ENCODE data around the gene ZNF460.

GRCh38 chr19:57245959-57246358, 34.3 kb upstream of the ZNF460 start:
- TF ChIP-seq, protein P1, sequence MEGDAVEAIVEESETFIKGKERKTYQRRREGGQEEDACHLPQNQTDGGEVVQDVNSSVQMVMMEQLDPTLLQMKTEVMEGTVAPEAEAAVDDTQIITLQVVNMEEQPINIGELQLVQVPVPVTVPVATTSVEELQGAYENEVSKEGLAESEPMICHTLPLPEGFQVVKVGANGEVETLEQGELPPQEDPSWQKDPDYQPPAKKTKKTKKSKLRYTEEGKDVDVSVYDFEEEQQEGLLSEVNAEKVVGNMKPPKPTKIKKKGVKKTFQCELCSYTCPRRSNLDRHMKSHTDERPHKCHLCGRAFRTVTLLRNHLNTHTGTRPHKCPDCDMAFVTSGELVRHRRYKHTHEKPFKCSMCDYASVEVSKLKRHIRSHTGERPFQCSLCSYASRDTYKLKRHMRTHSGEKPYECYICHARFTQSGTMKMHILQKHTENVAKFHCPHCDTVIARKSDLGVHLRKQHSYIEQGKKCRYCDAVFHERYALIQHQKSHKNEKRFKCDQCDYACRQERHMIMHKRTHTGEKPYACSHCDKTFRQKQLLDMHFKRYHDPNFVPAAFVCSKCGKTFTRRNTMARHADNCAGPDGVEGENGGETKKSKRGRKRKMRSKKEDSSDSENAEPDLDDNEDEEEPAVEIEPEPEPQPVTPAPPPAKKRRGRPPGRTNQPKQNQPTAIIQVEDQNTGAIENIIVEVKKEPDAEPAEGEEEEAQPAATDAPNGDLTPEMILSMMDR (CRISPR knock-in tag; IDR thresholded peaks at IDR 0.05), result no peak
- TF ChIP-seq MEF2D (CRISPR knock-in tag; IDR thresholded peaks at IDR 0.05) (peak; percentile 19; the same call in 1 of the 2 replicates), PHF21A (CRISPR knock-in tag; IDR thresholded peaks at IDR 0.05) (no peak), ZMYM3 (CRISPR knock-in tag; IDR thresholded peaks at IDR 0.05) (0 out of 2 replicates have a peak, but pooled peaks have one; percentile 34), SUZ12 (IDR thresholded peaks at IDR 0.05; ENCODE audit: low read depth, low read length) (no peak), GABPA (IDR thresholded peaks at IDR 0.05; ENCODE audit: low read depth, low read length) (no peak), GABPA (CRISPR knock-in tag; IDR thresholded peaks at IDR 0.05; ENCODE audit: low read depth) (peak; percentile 41), GATAD1 (CRISPR knock-in tag; IDR thresholded peaks at IDR 0.05) (peak; percentile 41)
- TF ChIP-seq, protein P2, sequence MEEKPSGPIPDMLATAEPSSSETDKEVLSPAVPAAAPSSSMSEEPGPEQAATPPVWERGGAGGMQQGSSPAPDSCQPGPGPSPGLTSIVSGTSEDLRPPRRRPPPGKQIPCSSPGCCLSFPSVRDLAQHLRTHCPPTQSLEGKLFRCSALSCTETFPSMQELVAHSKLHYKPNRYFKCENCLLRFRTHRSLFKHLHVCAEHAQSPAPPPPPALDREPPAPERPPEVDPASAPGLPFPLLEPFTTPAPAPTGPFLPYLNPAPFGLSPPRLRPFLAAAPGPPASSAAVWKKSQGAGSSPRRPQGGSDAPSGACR (CRISPR knock-in tag; IDR thresholded peaks at IDR 0.05), result no peak
